AG09309 (cell line): ENCODE results near the gene C12orf54.
A peak's percentile ranks its signal among the peaks of the same experiment; 100 is the strongest.
"Not testable (repeated sequence)": the region's sequence is repeated elsewhere in the genome, so short reads cannot be mapped to it uniquely, and the experiment has no call there.

Source experiments
- DNase-seq: peaks from one replicate; pipeline ENCODE4 v3.0.0-alpha.2; 2010; ENCODE audit warnings: low read depth
- H3K4me3 ChIP-seq: 2 replicates; pipeline ENCODE4 v1.5.1; 2011; ENCODE audit warnings: mild to moderate bottlenecking, low read depth, low read length, moderate library complexity; ENCODE audit not compliant: control insufficient read depth
- TF ChIP-seq, protein P1 (sequence below): IDR thresholded peaks from 2 replicates; pipeline ENCODE4 v1.5.1; 2011; ENCODE audit warnings: mild to moderate bottlenecking, low read depth, low read length, inconsistent platforms; ENCODE audit not compliant: insufficient read depth, control insufficient read depth; ENCODE audit errors: missing control alignments

Gene C12orf54

DNA sequence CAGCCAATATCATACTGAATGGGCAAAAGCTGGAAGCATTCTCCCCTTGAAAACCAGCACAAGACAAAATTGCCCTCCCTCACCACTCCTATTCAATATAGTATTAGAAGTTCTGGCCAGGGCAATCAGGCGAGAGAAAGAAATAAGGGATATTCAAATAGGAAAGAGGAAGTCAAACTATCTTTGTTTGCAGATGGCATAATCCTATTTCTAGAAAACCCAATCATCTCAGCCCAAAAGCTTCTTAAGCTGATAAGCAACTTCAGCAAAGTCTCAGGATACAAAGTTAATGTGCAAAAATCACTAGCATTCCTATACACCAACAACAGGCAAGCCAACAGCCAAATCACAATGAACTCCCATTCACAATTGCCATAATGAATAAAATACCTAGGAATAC is 30.9 kb upstream of the C12orf54 start:
- DNase-seq, result no peak
- H3K4me3 ChIP-seq, result no peak overlapping the region
- TF ChIP-seq, protein P1, sequence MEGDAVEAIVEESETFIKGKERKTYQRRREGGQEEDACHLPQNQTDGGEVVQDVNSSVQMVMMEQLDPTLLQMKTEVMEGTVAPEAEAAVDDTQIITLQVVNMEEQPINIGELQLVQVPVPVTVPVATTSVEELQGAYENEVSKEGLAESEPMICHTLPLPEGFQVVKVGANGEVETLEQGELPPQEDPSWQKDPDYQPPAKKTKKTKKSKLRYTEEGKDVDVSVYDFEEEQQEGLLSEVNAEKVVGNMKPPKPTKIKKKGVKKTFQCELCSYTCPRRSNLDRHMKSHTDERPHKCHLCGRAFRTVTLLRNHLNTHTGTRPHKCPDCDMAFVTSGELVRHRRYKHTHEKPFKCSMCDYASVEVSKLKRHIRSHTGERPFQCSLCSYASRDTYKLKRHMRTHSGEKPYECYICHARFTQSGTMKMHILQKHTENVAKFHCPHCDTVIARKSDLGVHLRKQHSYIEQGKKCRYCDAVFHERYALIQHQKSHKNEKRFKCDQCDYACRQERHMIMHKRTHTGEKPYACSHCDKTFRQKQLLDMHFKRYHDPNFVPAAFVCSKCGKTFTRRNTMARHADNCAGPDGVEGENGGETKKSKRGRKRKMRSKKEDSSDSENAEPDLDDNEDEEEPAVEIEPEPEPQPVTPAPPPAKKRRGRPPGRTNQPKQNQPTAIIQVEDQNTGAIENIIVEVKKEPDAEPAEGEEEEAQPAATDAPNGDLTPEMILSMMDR, result no peak

DNA sequence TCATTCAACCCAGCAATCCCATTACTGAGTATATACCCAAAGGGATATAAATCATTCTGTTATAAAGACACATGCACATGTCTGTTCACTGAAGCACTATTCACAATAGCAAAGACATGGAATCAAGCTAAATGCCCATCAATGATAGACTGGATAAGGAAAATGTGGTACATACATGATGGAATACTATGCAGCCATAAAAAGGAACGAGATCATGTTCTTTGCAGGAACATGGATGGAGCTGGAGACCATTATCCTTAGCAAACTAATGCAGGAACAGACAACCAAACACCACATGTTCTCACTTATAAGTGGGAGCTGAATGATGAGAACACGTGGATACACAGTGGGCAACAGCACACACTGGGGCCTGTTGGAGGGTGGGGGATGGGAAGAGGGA is 29.3 kb upstream of the C12orf54 start:
- not testable (repeated sequence) for DNase-seq, H3K4me3 ChIP-seq

DNA sequence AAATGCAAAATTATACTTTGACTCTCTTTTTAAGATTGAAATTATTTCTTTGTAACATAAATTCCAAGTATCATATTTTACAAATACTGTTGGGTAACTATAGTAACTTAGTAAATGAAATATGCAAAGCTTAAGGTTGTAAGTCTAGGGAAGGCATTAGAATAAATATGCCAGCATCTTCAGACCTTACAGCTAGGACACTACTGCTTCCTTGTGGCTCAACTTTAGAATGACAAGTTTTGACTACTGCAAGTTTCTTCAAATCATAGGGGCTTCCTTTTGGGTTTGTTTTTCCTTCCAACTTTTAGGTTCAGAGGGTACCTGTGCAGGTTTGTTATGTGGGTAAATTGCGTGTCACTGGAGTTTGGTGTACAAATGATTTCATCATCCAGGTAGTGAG is 27.6 kb upstream of the C12orf54 start:
- DNase-seq, result peak; percentile 14
- no peak overlapping the region for H3K4me3 ChIP-seq

DNA sequence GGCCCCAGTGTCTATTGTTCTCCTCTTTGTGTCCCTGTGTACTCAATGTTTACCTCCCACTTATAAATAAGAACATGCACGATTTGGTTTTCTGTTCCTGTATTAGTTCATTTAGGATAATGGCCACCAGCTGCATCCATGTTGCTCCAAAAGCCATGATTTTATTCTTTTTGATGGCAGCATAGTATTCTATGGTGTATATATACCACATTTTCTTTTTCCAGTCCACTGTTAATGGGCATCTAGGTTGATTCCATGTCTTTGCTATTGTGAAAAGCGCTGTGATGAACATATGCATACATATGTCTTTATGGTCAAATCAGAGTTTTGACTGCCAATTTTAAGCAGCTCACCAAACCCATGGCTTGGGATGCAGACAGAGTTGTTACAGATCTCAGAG is 27.2 kb upstream of the C12orf54 start:
- H3K4me3 ChIP-seq, result no peak overlapping the region
- no peak for DNase-seq
- TF ChIP-seq, protein P1, result no peak

More for the DNA sequence above, 27.6 kb upstream of the C12orf54 start:
- TF ChIP-seq, protein P1, result peak; percentile 46

DNA sequence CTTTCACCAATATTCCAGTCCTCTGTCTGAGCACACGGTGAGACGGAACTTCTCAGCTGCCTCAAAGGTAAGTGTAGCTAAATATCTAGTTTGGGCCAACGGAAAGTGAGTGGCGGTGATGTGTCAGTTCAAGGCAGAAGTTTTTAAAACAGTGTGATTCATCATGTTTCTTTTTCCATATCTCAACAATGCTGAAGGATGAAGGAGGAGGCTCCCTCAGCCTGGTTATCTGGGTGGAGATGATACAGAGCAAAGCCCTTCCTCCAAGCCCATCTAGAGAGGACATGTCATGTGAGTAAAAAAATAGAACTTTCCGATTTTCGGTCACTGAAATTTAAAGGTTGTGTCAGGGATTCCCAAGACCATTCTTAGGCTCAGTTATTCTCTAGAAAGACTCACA is 23.0 kb upstream of the C12orf54 start:
- DNase-seq, result no peak
- TF ChIP-seq, protein P1, result no peak

DNA sequence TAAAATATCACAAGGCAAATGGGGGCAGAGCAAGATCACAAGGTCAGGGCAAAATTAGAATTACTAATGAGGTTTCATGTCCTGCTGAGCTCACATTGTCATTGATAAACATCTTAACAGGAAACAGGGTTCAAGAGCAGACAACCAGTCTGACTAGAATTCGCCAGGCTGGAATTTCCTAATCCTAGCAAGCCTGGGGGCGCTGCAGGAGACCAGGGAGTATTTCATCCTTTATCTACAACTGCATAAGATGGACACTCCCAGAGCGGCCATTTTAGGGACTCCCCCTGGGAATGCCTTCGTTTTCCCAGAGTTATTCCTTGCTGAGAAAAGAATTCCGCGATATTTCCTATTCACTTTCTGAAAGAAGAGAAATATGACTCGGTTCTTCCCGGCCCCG is 13.3 kb upstream of the C12orf54 start:
- not testable (repeated sequence) for H3K4me3 ChIP-seq, DNase-seq

More for the DNA sequence above, 23.0 kb upstream of the C12orf54 start:
- no peak overlapping the region for H3K4me3 ChIP-seq

DNA sequence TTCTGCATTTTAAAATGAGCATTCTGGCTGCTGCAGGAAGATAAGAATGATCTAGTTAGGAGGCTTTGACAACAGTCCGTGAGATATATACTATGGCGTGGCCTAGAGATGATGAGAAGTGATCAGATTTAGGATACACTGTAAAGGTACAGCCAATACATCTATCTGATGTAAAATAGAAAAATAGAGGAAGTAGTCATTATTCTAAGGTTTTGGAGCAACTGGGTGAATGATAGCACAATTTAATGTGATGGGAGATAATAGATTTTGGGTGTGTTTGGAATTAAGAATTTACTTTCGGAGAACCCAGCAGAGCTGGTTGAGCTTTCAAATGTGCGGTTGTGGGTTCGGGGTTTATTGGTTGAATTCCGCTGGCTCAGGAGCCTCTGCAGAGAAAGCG is 10.0 kb upstream of the C12orf54 start, which contains the start of gene ANP32D:
Gene ANP32D (plus strand): TSS at position 301 of the 400 bp plus-strand sequence. CDS start 106 bp downstream, outside the sequence.
- TF ChIP-seq, protein P1, result no peak
- no peak for DNase-seq
- H3K4me3 ChIP-seq, result no peak within 1 kb of the TSS

DNA sequence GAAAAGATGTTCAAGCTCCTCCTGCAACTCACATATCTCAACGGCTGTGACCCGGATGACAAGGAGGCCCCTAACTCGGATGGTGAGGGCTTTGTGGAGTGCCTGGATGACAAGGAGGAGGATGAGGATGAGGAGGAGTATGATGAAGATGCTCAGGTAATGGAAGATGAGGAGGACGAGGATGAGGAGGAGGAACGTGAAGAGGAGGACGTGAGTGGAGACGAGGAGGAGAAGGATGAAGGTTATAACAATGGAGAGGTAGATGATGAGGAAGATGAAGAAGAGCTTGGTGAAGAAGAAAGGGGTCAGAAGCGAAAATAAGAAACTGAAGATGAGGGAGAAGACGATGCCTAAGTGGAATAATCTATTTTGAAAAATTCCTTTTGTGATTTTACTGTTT is 9.2 kb upstream of the C12orf54 start:
- no peak overlapping the region for H3K4me3 ChIP-seq
- TF ChIP-seq, protein P1, result no peak
- DNase-seq, result no peak

DNA sequence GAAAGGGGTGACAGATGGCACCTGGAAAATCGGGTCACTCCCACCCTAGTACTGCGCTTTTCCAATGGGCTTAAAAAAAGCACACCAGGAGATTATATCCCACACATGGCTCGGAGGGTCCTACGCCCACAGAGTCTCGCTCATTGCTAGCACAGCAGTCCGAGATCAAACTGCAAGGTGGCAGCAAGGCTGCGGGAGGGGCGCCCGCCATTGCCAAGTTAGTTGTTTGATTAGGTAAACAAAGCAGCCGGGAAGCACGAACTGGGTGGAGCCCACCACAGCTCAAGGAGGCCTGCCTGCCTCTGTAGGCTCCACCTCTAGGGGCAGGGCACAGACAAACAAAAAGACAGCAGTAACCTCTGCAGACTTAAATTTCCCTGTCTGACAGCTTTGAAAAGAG is 7.8 kb upstream of the C12orf54 start:
- not testable (repeated sequence) for H3K4me3 ChIP-seq, DNase-seq
